Endothelial cell of umbilical vein (primary cell): Measurements from ENCODE around the gene PRSS36. TPM values are rescaled to one million over a fixed set of nuclear protein-coding genes. Genes with fewer than 3 reads are reported as not detected.

Experiments used
- BruUV-seq: library from RNA; stranded (reverse); fragments of 400-500 nt; replicated peaks from 2 replicates; lab custom pipeline; 2021; lab: Mats Ljungman, UMichigan
- CTCF ChIA-PET: fragments of 300-600, 350-600 bp; sonication (Branson Sonifier 250); formaldehyde crosslinking; loops from one replicate; lab custom pipeline; 2021; ENCODE audit warnings: antibody characterized with exemption, inconsistent platforms; lab: Charles Lee
- POLR2A ChIA-PET: fragments of 300-600, 350-600 bp; sonication (Branson Sonifier 250); formaldehyde crosslinking; loops from one replicate; lab custom pipeline; 2021; ENCODE audit warnings: antibody characterized with exemption, inconsistent platforms; lab: Charles Lee
- DNase-seq: peaks from one replicate; pipeline ENCODE4 v3.0.0-alpha.2; 2011; ENCODE audit warnings: low read depth, low spot score
- FAIRE-seq: peaks from 2 replicates; lab custom pipeline; 2011; peaks lifted over from hg19 to GRCh38; lab: Jason Lieb, UNC
- H2AFZ ChIP-seq: 2 replicates; pipeline ENCODE4 v1.6.0; 2012; ENCODE audit warnings: low read depth, low read length, control low read depth, inconsistent platforms
- H3K27ac ChIP-seq: 2 replicates; pipeline ENCODE4 v1.5.1; 2011; ENCODE audit warnings: low read depth, mild to moderate bottlenecking, control low read depth, low read length, moderate library complexity; ENCODE audit not compliant: insufficient read depth
- H3K27me3 ChIP-seq, 2 experiments: 2 replicates each; pipeline versions ENCODE4 v1.6.0 to v1.6.1; 2011; ENCODE audit warnings: low read length in 2 of 2, mixed read lengths in 1 of 2; ENCODE audit not compliant: control insufficient read depth in 2 of 2, insufficient read depth in 2 of 2
- H3K36me3 ChIP-seq, 2 experiments: 2 replicates in 1 of 2; 3 replicates in 1 of 2; pipeline ENCODE4 v1.5.1; 2011; ENCODE audit warnings: low read length in 2 of 2, mild to moderate bottlenecking in 1 of 2, moderate library complexity in 1 of 2; ENCODE audit not compliant: control insufficient read depth in 2 of 2, insufficient read depth in 2 of 2; ENCODE audit errors: extremely low read depth in 1 of 2
- H3K4me1 ChIP-seq: 3 replicates; pipeline ENCODE4 v1.5.1; 2011; ENCODE audit warnings: mild to moderate bottlenecking, low read length; ENCODE audit not compliant: control insufficient read depth, insufficient read depth; ENCODE audit errors: extremely low read depth
- H3K4me2 ChIP-seq: 2 replicates; pipeline ENCODE4 v1.6.1; 2011; ENCODE audit warnings: low read length, control low read depth, mixed read lengths; ENCODE audit not compliant: insufficient read depth
- H3K4me3 ChIP-seq, 3 experiments: fragments of 200-600 bp in 1 of 3; sonication (generic), shearing (Covaris generic) in 1 of 3; replicated peaks in 1 of 3; 2 replicates each; pipeline ENCODE4 v1.5.1; 2011 to 2016; ENCODE audit warnings: control low read depth in 3 of 3, low read length in 3 of 3, mild to moderate bottlenecking in 2 of 3, inconsistent platforms in 1 of 3, low read depth in 1 of 3, moderate library complexity in 1 of 3; ENCODE audit not compliant: insufficient read depth in 1 of 3
- H3K79me2 ChIP-seq: 2 replicates; pipeline ENCODE4 v1.6.0; 2012; ENCODE audit warnings: low read length, inconsistent platforms; ENCODE audit not compliant: control insufficient read depth, insufficient read depth
- H3K9ac ChIP-seq: replicated peaks from 2 replicates; pipeline ENCODE3; 2011; ENCODE audit warnings: low read length, control low read depth; ENCODE audit not compliant: insufficient read depth; ENCODE audit errors: extremely low read depth
- H3K9me1 ChIP-seq: replicated peaks from 3 replicates; pipeline ENCODE4 v1.6.0; 2011; ENCODE audit warnings: mild to moderate bottlenecking, low read length; ENCODE audit not compliant: control insufficient read depth, insufficient read depth; ENCODE audit errors: extremely low read depth
- H3K9me3 ChIP-seq: replicated peaks from 2 replicates; pipeline ENCODE4 v1.5.1; 2012; ENCODE audit warnings: low read length, inconsistent platforms; ENCODE audit not compliant: control insufficient read depth, insufficient read depth
- H4K20me1 ChIP-seq: replicated peaks from 2 replicates; pipeline ENCODE3; 2011; ENCODE audit warnings: mild to moderate bottlenecking, low read length; ENCODE audit not compliant: control insufficient read depth, insufficient read depth; ENCODE audit errors: extremely low read depth
- CTCF ChIP-seq, 2 donors: IDR thresholded peaks; 1 replicate in 1 of 2; 2 replicates in 1 of 2; pipeline ENCODE4 v1.5.1; 2011; ENCODE audit warnings: low read length in 2 of 2, mild to moderate bottlenecking in 2 of 2, moderate library complexity in 2 of 2, control low read depth in 1 of 2, inconsistent platforms in 1 of 2, low read depth in 1 of 2; ENCODE audit not compliant: insufficient read depth in 1 of 2; ENCODE audit errors: extremely low read depth in 1 of 2
- GATA2 ChIP-seq: IDR thresholded peaks from 2 replicates; pipeline ENCODE4 v1.7.0; 2011; ENCODE audit warnings: low read depth, mild to moderate bottlenecking, moderate library complexity, mixed read lengths, low read length; ENCODE audit not compliant: insufficient read length, insufficient read depth
- JUN ChIP-seq: IDR thresholded peaks from 2 replicates; pipeline ENCODE4 v1.6.1; 2011; ENCODE audit warnings: borderline replicate concordance, low read depth; ENCODE audit not compliant: insufficient read length, insufficient read depth
- POLR2A ChIP-seq: IDR thresholded peaks from 2 replicates; pipeline ENCODE4 v1.6.1; 2012; ENCODE audit warnings: low read depth, mild to moderate bottlenecking, control low read depth, low read length
- POLR2AphosphoS5 ChIP-seq: IDR thresholded peaks from 2 replicates; pipeline ENCODE4 v1.6.1; 2012; ENCODE audit warnings: low read depth, mild to moderate bottlenecking, control low read depth, low read length, moderate library complexity; ENCODE audit not compliant: insufficient read depth
- dilution Hi-C: fragments of 300-500 bp; cut with MboI; formaldehyde crosslinking; loops from one replicate; pipeline ENCODE4 v1.15.0; 2019; ENCODE audit warnings: low sequenced_read_pairs; ENCODE audit not compliant: extremely low pct_ligation_motif_present
- intact Hi-C: fragments of 100-400 bp; cut with micrococcal nuclease; formaldehyde crosslinking; loops from one replicate; pipeline ENCODE4 v1.10.0; 2022
- polyA plus RNA-seq, 4 experiments: library from polyadenylated mRNA; depleted of rRNA in 3 of 4; stranded (reverse) in 3 of 4; unstranded in 1 of 4; fragments of >200 nt; gene quantifications; 2 replicates each; pipeline versions ENCODE4 v1.2.1 to v1.2.3, GENCODE V29; 2011 to 2012; ENCODE audit warnings: missing spikeins in 1 of 4
- total RNA-seq: library from RNA; stranded (reverse); gene quantifications from 2 replicates; pipeline ENCODE4 v1.2.3, GENCODE V29; 2021
- TF ChIP-seq, protein P1 (sequence below): IDR thresholded peaks from 2 replicates; pipeline ENCODE4 v1.6.1; 2011; ENCODE audit not compliant: insufficient read depth, insufficient read length

The PRSS36 gene
- total and polyA plus RNA-seq, 2 donors (not counting 3 experiments of a cell fraction or from before 2014, with no cell fraction given): 0.57 TPM; not detected in 1

GRCh38 chr16:31094088-31094423, 55.8 kb downstream of the PRSS36 start:
- no TSS peak for BruUV-seq
- Histone ChIP-seq H2AFZ (peak overlapping the region; percentile 70), H3K4me1 (peaks cover 3% of the 10 kb centered on the region), H3K4me2 (peak overlapping the region; percentile 41), H3K4me3 (peak overlapping the region; percentile 28 to 91 (median 62)), H3K36me3 (peaks cover 2 to 5% of the 10 kb centered on the region in 2 experiments), H3K9ac (peak overlapping the region; percentile 63), H4K20me1 (no peaks in the 10 kb centered on the region), H3K79me2 (peaks cover 10% of the 10 kb centered on the region), H3K9me3 (no peaks in the 10 kb centered on the region), H3K27me3 (no peaks in the 10 kb centered on the region), H3K9me1 (no peaks in the 10 kb centered on the region), H3K27ac (peak overlapping the region; percentile 6)
- intact Hi-C loops: loop anchor here (1.0 to 2.0 kb wide), 6 partner anchors 15 to 137 kb away; partner anchors contain the start of genes BCKDK, KAT8, SETD1A and STX4
- DNase-seq: peak; percentile 36
- no peak for FAIRE-seq
- ChIA-PET POLR2A (no interaction called here), CTCF (interaction anchor here (0.7 to 6.5 kb wide), 7 partner anchors 20 to 249 kb away, joined by 3 to 66 read pairs (median 7); partner anchors contain the start of genes HSD3B7, KAT8, ZNF646 and ZNF668)
- dilution Hi-C loops: no loop called here
- TF ChIP-seq, protein P1, sequence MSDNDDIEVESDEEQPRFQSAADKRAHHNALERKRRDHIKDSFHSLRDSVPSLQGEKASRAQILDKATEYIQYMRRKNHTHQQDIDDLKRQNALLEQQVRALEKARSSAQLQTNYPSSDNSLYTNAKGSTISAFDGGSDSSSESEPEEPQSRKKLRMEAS: no peak
- TF ChIP-seq JUN (no peak), POLR2AphosphoS5 (no peak), GATA2 (no peak)

DNA sequence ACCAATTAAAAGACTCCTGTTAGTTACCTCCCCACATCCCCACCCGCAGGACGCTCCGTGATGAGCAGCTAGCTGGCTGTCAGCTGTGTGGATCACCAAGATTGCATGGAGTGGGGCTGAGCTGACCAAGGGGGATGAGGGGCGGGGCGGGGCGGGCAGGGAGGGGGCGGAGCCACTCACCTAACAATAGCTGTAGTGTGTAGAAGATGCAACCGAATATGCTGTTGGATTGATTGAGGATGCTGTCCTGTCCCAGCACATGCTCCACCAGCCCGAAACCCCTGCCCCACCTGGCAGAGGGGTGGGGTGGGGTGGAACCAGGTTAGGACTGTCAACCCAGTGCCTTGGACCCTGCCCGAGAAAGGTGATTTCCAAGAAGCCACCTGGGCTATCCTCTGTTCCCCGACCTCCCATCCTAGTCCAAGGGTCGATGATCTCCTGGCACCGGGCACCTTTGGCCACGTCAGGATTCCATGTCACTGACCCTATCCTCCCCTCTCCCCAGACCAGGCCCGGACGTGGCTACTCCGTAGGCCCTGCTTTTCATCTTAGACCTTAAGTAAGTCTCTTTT, 56.6 kb downstream of the PRSS36 start:
- H4K20me1 ChIP-seq: no peaks in the 10 kb centered on the region
- intact Hi-C loops (no loop called here), dilution Hi-C loops (no loop called here)
- peaks cover 2 to 6% of the 10 kb centered on the region in 2 experiments for H3K36me3 ChIP-seq
- H2AFZ ChIP-seq: no peak overlapping the region
- H3K27me3 ChIP-seq: no peaks in the 10 kb centered on the region
- TF ChIP-seq JUN (no peak), CTCF (IDR thresholded peaks at IDR 0.05; ENCODE audit: extremely low read depth in 1 of 2, insufficient read depth in 1 of 2, low read depth in 1 of 2, low read length in 2 of 2) (no peak), GATA2 (no peak), POLR2A (no peak), POLR2AphosphoS5 (no peak)
- TF ChIP-seq, protein P1: no peak
- peaks cover 3% of the 10 kb centered on the region for H3K4me1 ChIP-seq
- CTCF ChIA-PET: interaction anchor here (0.7 to 6.5 kb wide), 7 partner anchors 19 to 248 kb away, joined by 3 to 66 read pairs (median 5); partner anchors contain the start of genes HSD3B7, KAT8, ZNF646 and ZNF668
- H3K9ac ChIP-seq: peak overlapping the region; percentile 63
- H3K4me2 ChIP-seq: peak overlapping the region; percentile 41
- BruUV-seq: no TSS peak
- H3K79me2 ChIP-seq: peaks cover 10% of the 10 kb centered on the region
- DNase-seq: no peak
- FAIRE-seq: peak; percentile 15
- POLR2A ChIA-PET: no interaction called here
- H3K27ac ChIP-seq: no peak overlapping the region
- H3K4me3 ChIP-seq: peak overlapping the region in 1 of 3 experiments; percentile 35
- no peaks in the 10 kb centered on the region for H3K9me3 ChIP-seq
- H3K9me1 ChIP-seq: no peaks in the 10 kb centered on the region
